ENCODE results near the gene FAM241B. TPM values are rescaled to one million over a fixed set of nuclear protein-coding genes. Genes with fewer than 3 reads are reported as not detected.

The FAM241B gene
- total RNA-seq, 4 donors from 2014 or later, result 0.35 to 5.4 TPM; not detected in 2

- TF ChIP-seq POLR2A (IDR thresholded peaks at IDR 0.05) (no peak), CTCF (IDR thresholded peaks at IDR 0.05) (no peak)
- no peaks in the 10 kb centered on the region for H3K27me3 ChIP-seq
- H3K36me3 ChIP-seq, result no peaks in the 10 kb centered on the region
- no peak for DNase-seq
- intact Hi-C loops (cut with DNase I; ENCODE audit: low total_unique reads), result no loop called here
- H3K9me3 ChIP-seq, result no peaks in the 10 kb centered on the region
- H3K4me1 ChIP-seq, result no peaks in the 10 kb centered on the region
- no peak overlapping the region for H3K27ac ChIP-seq
- no peak overlapping the region for H3K4me3 ChIP-seq
These were observed 26.8 kb downstream of the FAM241B start for GRCh38 chr10:69656742-69657269.

GRCh38 chr10:69657430-69657829 is 27.4 kb downstream of the FAM241B start:
- TF ChIP-seq CTCF (IDR thresholded peaks at IDR 0.05) (no peak), POLR2A (IDR thresholded peaks at IDR 0.05) (no peak)
- DNase-seq, result no peak
- no peak overlapping the region for H3K4me3 ChIP-seq
- H3K9me3 ChIP-seq, result no peaks in the 10 kb centered on the region
- no peak overlapping the region for H3K27ac ChIP-seq
- H3K4me1 ChIP-seq, result no peaks in the 10 kb centered on the region
- intact Hi-C loops (cut with DNase I; ENCODE audit: low total_unique reads), result no loop called here
- no peaks in the 10 kb centered on the region for H3K27me3 ChIP-seq
- no peaks in the 10 kb centered on the region for H3K36me3 ChIP-seq

- Histone ChIP-seq H3K36me3 (no peaks in the 10 kb centered on the region), H3K9me3 (no peaks in the 10 kb centered on the region), H3K27me3 (no peaks in the 10 kb centered on the region), H3K4me3 (no peak overlapping the region), H3K4me1 (no peaks in the 10 kb centered on the region), H3K27ac (no peak overlapping the region)
- no peak for DNase-seq
- intact Hi-C loops (cut with DNase I; ENCODE audit: low total_unique reads), result no loop called here
- TF ChIP-seq CTCF (IDR thresholded peaks at IDR 0.05) (no peak), POLR2A (IDR thresholded peaks at IDR 0.05) (no peak)
These were observed 27.8 kb downstream of the FAM241B start for GRCh38 chr10:69657866-69658265.

GRCh38 chr10:69659241-69660038 is 29.4 kb downstream of the FAM241B start:
- Histone ChIP-seq H3K27me3 (no peaks in the 10 kb centered on the region), H3K4me1 (no peaks in the 10 kb centered on the region), H3K27ac (no peak overlapping the region), H3K36me3 (no peaks in the 10 kb centered on the region), H3K4me3 (no peak overlapping the region), H3K9me3 (no peaks in the 10 kb centered on the region)
- no peak for TF ChIP-seq POLR2A (IDR thresholded peaks at IDR 0.05)
- TF ChIP-seq CTCF (IDR thresholded peaks at IDR 0.05), result no peak
- intact Hi-C loops (cut with DNase I; ENCODE audit: low total_unique reads), result no loop called here
- DNase-seq, result no peak

- Histone ChIP-seq H3K4me1 (no peaks in the 10 kb centered on the region), H3K4me3 (no peak overlapping the region), H3K27ac (no peak overlapping the region), H3K9me3 (no peaks in the 10 kb centered on the region), H3K27me3 (no peaks in the 10 kb centered on the region), H3K36me3 (no peaks in the 10 kb centered on the region)
- no peak for DNase-seq
- intact Hi-C loops (cut with DNase I; ENCODE audit: low total_unique reads), result no loop called here
- TF ChIP-seq CTCF (IDR thresholded peaks at IDR 0.05), result no peak
- TF ChIP-seq POLR2A (IDR thresholded peaks at IDR 0.05), result no peak
These were observed 30.2 kb downstream of the FAM241B start for GRCh38 chr10:69660296-69660695.

Measured in uterus (tissue), 4 donors.